GM20431 (cell line): Measurements from ENCODE around the gene AMMECR1L.
"Not testable (repeated sequence)": the region's sequence is repeated elsewhere in the genome, so short reads cannot be mapped to it uniquely, and the experiment has no call there.

Source experiments
- in situ Hi-C: fragments of 300-500 bp; cut with MseI, MboI; formaldehyde crosslinking; loops from one replicate; pipeline ENCODE4 v1.15.0; 2020; ENCODE audit warnings: low sequenced_read_pairs; ENCODE audit not compliant: unreplicated experiment

The AMMECR1L gene

GRCh38 chr2:127844973-127845372, 40.8 kb downstream of the AMMECR1L start:
- in situ Hi-C loops = no loop called here

DNA sequence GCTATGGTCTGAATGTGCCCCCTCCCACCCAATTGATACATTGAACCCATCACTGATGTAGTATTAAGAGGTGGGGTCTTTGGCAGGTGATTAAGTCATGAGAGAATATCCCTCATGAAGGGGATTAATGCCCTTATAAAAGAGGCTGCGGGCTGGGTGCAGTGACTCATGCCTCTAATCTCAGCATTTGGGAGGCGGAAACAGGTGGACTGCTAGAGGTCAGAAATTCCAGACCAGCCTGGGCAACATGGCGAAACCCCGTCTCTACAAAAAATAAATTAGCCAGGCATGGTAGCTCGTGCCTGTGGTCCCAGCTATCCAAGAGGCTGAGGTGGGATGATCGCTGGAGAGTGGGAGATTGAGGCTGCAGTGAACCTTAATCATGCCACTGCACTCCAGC, 42.1 kb downstream of the AMMECR1L start:
- in situ Hi-C loops = no loop called here

GRCh38 chr2:127841466-127842178, 44.1 kb downstream of the AMMECR1L start:
- in situ Hi-C loops = no loop called here

- in situ Hi-C loops = no loop called here
These were observed 44.9 kb downstream of the AMMECR1L start for GRCh38 chr2:127840893-127841292.

GRCh38 chr2:127834951-127835350, 50.8 kb downstream of the AMMECR1L start:
- in situ Hi-C loops = no loop called here

DNA sequence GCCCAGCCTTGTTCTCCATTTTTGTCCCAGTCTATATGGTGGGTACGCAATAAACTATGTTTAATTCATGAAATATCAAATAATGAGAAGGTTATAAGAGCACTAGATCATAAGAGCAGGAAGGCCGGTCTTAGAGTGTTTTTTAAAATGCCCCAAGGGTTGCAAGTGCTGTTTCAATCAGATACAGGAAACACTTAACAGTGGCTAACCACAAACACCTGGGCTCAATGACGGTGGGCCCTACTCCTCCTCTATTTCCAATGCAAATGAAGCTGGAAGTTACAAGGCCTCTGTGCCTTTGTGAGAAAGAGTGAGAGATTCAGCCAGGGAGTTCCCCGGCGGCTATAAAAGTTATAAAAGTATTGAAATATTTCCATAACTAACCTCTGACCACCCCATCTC, 55.9 kb downstream of the AMMECR1L start:
- in situ Hi-C loops = no loop called here

- in situ Hi-C loops = not testable (repeated sequence)
These were observed 59.0 kb downstream of the AMMECR1L start for GRCh38 chr2:127826708-127827107.

DNA sequence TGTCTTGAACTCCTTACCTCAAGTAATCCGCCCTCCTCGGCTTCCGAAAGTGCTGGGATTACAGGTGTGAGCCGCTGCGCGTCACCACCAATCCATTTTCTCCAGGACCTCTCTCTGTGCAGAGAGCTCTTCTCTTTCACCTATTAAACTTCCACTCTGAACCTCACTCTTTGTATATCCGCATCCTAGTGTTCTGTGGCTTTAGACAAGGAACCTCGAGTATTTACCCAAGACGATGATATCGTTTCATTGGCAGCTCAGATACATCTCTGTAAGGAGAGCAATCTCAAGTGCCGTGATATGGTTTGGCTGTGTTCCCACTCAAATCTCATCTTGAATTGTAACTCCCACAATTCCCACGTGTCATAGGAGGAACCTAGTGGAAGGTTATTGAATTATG, 59.7 kb downstream of the AMMECR1L start:
- in situ Hi-C loops = no loop called here

- in situ Hi-C loops = no loop called here
These were observed 65.6 kb downstream of the AMMECR1L start for GRCh38 chr2:127820080-127820668.

DNA sequence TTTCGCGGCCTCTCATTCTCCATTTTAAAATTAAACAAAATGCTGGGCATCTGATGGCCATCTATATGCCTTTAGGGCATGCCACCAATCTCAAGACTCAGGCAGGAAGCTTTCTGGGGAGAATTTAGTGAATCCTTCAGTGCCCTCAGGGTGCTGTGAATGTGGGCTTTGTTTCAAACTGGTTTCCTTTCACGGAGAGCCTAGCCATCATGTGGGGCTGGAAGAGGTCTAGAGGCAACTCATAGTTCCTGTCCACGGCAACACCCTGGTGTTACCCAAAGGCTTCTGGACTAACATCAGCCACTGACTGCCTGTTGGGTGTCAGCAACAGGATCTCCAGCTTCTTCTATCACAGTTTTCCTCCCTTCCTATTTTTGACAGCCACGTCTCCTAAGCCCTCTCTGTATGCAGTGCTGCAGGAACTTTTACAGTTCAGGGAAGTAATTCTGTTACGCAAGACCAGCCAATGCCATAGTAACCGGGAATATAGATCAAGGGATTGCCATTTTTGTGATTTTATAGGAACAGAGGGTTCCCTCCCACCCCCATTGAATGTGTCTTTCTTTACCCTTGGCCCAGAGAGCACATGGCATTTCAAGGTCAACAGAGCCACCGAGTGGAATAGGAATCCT, 66.8 kb downstream of the AMMECR1L start:
- in situ Hi-C loops = no loop called here

GRCh38 chr2:127818241-127818640, 67.5 kb downstream of the AMMECR1L start:
- in situ Hi-C loops = no loop called here

DNA sequence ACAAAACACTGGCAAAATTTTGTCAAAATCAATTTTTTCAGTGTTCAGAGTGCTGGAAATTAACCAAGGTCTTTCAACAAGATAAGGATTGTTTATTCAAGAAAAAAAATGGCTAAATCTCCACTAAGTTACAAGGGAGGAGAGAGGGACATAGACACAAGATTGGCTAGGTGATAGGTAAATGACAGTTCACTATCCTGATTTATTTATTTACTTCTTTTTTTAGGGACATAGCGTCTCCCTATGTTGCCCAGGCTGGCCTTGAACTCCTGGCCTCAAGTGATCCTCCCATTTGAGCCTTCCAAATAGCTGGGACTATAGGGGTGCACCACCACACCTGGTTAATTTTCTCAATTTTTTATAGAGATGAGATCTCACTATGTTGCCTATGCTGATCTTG, 71.1 kb downstream of the AMMECR1L start:
- in situ Hi-C loops = no loop called here

DNA sequence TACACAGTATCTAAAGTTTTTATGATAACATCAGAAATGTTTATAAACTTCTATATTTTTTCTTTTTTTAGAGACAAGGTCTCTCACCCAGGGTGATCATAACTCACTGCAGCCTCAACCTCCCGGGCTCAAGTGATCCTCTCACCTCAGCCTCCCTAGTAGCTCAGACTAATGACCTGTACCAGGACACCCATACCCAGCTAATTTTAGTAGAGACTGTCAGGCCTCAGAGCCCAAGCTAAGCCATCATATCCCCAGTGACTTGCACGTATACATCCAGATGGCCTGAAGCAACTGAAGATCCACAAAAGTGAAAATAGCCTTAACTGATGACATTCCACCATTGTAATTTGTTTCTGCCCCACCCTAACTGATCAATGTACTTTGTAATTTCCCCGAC, 73.3 kb downstream of the AMMECR1L start:
- in situ Hi-C loops = not testable (repeated sequence)
